NCI-H2107 treated with DMSO at 0.1 percent for 48 hours (cell line): ENCODE measurements around the gene MRAS.
"Not testable (repeated sequence)": the region's sequence is repeated elsewhere in the genome, so short reads cannot be mapped to it uniquely, and the experiment has no call there.

Experiments
- DNase-seq: peaks from one replicate; lab custom pipeline; 2025; ENCODE audit not compliant: unreplicated experiment; lab: John Stamatoyannopoulos, UW

The MRAS gene

DNA sequence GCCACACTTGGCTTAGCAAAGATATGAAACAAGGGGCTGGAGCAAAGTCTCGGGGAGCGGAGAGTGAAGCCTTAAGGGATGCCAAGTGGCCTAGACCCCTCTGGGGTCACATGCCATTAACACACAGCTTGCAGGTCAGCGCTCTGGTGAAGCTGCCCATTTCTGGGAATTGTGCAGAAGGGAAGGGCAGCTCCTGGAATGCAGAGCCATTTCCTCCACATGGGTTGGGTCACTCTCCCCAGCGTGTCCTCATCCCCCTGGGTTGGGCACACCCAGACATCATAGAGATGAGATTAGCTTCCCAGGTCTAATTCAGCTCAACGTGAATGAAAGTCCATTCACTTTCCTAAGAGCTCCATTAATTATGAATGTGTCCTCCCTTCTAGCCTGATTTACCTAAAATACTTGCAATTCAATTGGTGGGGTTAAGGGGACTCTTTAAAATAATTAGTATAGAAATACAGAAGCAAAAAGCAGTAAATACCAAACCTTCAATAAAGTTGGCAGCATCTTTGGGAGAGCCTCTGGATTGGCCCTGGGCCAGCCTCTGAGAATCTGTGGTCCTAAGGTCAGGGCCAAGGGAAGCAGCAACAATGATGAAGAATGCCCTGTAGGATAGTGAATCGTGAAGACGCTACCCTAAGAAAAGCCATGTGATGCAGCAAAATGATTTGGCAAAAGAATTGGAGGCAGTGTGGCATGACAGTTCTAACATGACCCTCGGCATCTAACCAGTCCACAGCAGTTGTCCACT lies 17.8 kb downstream of the MRAS start:
- DNase-seq = no peak

DNA sequence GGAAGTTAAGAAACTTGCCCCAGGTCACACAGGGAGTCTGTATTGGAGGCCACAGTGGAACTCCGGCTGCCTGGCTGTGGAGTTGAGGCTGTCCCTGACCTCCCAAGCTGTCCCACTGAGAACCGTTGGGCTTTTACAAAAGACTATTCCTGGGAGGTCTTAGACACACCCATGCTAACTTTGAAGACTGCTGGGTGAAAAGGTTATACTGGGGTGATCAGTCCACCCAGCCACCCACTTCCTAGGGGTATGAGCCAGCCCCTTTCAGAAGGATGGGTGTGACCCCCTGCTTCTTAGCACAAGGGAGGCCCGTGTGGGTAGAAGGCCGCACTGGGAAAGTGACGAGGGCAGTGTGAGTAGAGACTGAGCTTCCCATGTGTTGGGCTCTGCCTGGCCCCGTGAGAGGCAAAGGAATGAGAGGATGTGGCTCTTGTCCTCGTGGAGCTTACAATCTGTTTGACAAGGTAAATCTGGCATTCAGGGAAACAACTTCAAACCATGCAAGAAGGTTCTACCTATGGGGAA lies 19.0 kb downstream of the MRAS start:
- DNase-seq = no peak

DNA sequence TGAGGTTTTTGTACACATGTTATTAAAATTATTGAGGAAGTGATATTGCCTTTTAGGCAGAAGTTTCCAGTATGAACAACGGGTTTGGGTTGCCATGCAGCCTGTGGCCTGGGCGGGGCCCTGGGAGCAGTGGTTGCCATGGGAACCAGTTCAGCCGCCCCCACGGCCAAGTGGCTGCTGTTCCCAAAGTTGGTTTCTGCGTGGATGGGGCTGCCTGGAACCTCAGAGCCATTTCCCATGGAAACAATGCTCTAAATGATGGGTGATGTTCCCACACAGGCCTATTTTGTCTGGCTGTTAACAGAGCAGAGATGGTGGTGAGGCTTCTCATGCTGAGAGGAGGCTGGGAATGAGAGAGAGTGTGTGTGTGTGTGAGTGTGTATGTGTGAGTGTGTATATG lies 19.5 kb downstream of the MRAS start:
- no peak for DNase-seq

DNA sequence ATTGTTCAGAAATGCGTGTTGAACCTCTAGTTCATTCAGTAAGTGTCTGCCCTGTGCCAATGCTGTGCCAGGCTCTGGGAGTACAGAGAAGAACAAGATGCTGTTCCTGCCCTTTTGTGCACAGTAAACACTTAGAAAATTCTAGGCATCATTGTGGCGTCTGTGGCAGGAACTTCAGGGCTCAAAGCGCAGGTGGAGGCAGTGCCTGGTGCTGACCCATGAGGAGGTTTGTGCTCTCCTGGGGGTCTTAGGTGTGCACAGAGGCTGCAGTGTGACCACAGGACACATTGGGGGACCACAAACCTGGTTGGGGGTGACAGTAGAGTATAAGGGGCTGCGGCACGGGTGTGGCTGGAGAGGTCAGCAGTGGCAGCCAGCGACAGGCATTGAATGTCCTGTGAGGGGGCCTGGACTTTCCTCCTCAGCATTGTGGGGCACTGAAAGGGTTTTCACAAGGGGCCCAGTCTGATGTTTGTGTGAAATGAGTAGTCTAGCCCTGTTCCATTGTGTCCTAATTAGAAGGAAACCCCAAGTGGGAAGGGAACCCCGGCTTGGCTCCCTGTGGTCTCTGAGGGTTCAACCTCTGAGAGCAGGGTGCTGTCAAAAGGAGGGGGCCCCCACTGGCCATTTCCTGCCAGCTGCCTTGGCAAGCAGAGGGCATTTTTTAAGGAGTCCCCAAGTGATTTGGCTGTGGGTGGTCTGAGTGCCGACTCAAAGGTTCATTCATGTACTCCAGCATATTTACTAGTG lies 20.9 kb downstream of the MRAS start:
- no peak for DNase-seq

DNA sequence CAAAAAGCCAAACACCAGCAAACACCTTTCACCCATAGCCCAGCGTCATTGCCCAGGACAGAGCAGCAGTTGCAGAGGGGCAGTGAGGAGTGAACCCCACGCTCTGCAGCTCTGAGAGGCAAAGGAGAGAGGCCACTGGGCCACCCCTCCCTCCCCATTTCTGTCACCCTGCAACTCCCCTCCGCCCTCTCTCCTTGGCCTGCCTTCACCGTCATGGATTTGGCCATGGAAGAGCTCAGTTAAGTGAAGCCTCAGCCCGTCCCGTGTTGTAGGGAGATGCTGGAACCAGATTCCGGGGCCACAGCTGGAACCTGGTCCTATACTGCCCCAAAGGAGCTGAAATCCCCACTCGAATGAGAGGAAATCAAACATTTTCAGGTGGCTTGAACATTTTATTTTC lies 21.9 kb downstream of the MRAS start:
- no peak for DNase-seq

DNA sequence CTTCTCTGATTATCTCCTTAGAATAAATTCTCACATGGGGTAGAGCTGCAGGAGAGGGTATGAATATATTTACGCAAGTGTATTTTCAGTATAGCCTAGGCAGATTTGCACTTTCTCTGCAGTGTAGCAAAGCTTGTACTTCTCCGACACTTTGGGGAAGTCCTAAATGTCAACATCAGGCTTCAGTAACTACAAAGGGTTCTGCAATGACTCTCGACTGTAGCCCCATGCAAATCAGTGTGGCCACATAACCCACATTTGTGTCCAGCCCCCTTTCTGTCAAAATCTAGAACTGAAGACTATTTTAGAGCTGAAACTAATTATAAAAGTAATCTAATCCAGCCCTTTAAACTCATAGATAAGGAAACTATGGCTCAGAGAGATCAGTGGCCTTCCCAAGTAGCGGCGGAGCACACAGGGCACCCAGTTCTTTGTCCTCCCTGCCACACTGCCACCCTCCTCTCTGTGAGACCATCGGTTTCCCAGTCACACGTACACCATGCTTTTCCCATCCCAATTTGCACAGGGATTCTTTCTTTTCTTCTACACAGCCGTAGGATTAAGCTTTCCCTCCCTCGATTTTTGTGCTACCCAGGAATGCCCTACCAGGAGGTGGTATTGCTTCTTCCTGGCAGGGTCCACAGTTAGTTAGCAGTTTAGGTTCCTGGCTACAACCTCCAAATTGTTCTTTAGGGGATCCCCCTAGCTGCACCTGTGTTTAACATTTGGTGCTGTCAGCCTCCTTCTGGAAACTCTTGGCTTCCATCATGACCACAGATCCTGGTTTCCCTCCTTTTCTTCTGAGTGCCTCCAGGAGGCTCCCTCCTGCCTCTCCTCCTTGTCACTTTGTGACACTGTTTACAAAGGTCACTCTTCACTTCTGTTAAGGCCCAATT lies 22.9 kb downstream of the MRAS start:
- DNase-seq = no peak

DNA sequence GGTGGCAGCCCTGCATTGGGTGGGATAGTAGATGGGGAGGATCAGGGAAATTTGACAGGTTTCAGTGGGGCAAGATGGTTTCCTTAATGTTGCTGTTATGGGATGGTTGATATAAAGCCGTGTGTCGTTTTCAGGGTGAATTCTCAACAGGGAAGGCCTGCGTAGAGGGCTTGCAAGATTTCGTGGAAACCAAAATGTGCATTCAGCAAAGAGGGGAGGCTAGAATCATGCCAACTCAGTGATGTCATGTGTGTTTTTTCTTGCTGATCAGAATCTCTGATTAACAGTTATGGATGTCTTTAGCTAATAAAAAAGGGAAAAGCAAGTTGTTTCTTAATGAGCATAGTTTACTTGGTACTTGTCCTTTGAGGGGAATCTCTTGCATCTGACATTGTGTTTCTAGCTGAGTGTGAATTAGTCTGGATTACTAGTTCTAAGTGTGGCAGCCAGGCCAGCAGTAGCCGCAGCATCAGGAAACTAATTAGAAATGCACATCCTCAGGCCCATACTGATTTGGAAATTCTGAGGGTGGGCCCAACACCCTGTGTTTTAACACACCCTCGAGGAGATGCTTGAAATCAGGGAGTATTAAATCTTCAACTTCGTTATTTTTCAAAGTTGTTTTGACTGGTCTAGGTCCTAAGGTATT lies 24.8 kb downstream of the MRAS start:
- DNase-seq = no peak

DNA sequence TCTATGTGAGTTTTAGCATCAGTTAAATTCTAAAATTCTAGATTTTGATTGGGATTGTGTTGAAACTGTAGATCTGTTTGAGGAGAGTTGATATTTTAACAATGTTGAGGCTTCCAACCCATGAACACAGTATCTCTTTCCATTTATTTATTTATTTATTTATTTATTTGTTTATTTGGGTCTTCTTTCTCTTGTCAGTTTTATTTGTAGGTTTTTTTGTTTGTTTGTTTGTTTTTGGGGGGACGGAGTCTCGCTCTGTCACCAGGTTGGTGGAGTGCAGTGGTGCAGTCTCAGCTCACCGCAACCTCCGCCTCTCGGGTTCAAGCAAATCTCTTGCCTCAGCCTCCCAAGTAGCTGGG lies 25.3 kb downstream of the MRAS start:
- no peak for DNase-seq

DNA sequence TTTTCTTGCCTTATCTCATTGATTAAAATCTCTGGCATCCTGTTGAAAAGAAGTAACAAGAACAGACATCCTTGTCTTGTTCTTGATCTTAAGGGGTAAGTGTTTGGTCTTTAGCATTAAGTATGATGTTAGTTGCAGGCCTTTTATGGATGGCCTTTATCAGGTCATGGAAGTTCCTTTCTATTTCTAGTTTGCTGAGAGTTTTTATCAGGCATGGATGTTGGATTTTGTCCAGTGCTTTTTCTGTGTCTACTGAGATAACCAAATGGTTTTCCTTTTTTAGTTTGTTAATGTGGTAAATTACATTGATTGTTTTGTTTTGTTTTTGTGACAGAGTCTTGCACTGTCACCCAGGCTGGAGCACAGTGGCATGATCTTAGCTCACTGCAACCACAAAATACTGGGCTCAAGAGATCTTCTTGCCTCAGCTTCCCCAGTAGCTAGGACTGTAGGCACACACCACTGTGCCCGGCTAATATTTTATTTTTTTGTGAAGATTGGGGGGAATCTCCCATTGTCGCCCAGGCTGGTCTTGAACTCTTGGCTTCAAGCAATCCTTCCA lies 26.3 kb downstream of the MRAS start:
- DNase-seq = no peak

DNA sequence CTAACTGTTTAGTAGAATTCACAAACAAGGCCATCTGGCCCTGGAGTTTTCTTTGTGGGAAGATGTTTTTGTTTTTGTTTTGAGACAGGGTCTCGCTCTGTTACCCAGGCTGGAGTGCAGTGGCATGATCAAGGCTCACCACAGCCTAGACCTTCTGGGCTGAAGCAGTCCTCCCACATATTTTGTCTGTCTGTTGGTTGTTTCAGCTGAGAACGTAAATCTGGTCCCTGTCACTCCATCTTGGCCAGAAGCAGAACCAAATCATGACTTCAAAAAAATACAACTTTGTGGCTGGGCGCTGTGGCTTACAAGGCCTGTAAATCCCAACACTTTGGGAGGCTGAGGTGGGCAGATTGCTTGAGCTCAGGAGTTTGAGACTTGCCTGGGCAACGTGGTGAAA lies 27.1 kb downstream of the MRAS start:
- DNase-seq = no peak

DNA sequence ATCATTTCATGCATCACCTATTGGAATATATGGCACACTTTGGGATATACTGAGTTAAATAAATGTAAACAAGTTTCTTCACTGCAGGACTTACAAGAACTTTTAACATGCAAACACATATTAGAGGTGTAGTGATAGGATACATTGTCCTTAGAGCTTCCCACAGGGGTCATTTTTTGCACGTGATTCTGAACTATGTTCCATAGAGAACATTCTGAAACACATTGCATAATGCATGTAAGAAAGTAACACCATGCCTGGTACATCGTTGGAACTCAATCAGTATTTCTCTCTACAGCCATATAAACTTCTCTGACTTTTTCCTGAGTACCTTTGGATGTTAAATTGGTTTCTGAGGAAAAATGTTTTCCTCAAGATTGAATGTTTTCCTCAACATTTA lies 28.3 kb downstream of the MRAS start:
- DNase-seq = no peak

DNA sequence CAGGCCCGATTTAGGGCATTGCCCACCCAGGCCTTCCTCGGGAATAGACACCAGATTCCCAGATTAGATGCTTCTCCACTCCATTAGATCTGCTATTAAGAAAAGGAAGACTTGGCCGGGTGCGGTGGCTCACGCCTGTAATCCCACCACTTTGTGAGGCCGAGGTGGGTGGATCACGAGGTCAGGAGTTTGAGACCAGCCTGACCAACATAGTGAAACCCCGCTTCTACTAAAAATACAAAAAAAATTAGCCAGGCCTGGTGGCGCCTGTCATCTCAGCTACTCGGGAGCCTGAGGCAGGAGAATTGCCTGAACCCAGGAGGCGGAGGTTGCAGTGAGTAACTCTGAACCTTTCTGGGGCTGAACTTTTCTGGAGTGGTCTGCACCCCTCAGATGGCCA lies 28.8 kb downstream of the MRAS start:
- not testable (repeated sequence) for DNase-seq

DNA sequence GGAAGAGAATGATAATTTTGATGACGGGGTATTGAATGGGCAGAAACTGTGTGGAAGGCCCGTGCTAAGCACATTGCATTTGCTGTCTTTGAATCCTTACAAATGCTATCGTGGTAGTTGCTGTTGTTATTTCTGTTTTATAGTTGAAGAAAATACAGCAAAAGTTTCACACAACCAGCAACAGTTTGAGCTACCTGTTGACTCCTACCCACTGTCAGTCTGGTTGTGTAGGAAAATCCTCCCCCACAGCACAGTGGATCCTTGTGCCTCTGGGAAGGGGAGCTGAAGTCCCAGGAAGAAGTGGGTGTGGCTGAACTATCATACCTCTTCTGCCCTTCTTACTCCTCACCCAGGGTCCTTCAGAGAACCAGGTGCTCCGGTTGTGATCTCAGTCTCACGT lies 29.4 kb downstream of the MRAS start:
- DNase-seq = no peak

DNA sequence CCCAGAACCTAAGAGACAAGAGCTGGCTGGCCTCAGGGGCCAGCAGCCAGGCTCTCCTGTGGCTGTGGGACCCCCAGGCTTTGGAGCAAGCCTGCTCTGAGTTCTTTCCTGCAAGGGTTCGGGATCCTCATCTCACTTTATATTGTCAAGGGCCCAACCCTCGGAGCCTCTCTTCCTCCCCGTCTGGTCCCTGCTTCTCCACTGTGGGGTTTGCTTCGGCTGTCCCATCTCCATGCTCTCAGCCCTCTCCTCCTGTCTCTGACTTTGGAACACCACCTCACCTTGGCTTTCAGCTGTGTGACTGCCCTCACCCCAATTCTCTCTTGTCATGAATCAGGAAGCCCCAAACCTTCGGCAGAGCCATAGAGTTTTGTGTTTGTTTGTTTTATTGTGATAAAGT lies 30.0 kb downstream of the MRAS start:
- DNase-seq = no peak

DNA sequence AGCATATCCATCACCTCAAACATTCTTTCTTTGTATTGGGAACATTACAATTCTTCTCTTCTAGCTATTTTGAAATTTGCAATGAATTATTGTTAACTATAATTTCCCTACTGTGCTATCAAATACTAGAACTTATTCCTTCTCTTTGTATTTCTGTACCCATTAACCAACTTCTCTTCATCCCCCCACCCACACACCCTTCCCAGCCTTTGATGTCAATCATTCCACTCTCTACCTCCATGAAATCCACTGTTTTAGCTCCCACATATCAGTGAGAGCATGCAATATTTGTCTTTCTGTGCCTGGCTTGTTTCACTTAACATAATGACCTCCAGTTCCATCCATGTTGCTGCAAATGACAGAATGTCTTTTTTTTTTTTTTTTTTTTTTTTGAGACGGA lies 30.6 kb downstream of the MRAS start:
- no peak for DNase-seq

DNA sequence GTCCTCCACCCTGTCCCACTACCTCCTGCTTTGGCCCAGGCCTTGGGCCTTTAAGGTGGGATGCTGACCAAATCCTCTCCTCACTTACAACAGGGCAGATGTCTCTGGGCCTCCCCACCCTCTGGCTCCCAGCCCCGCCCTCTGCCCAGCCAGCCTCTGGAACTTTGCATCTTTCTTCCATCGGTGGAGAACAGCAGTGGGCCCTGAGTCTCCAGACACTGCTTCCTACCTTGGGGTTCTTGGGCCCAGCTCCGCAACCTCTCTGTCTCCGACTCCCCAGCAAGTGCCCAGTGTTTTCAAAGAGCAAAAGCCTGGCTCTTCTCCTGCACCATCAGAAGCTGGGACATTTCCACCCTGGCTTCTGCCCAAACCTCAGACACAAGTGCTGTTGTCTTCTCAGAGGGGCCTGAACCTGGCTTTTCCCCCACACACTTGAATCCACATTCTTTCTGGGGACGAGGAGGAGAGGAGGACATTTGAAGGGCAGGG lies 33.1 kb downstream of the MRAS start:
- DNase-seq = no peak

DNA sequence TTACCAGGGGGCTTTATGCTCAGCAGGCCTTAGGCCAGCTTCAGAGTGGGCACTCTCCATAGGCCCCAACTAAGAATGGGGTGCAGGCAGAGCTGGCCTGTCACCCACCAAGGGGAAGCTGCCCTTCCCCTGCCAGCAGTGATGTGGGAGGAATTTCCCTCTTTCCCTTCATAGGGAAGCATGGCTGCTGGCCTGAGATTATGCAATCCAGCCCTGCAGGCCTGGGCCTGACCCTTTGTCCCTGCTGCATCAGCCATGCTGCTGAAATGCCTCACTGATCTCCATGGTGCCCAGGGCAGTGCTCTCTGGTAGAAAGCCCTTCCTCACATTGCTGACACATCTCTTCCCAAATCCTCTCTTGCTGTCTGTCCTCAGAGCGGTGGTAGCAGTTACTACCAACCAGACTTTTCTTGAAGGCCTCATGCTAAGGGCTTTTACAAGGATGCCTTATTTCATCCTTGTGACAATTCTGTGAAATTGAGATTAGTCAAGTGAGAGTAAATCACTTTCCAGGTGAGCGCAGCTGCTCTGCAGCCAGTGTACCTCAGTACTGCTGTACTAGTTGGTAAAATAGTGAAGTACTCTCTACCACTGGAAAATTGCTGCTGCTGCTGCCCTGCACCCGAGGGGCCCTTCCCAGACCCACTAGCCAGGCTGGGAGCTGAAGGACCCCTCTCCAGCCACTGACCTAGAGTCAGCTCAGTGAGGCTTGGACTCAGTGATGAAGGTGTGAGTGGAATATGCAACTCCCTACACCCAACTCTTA lies 33.8 kb downstream of the MRAS start:
- DNase-seq = no peak

DNA sequence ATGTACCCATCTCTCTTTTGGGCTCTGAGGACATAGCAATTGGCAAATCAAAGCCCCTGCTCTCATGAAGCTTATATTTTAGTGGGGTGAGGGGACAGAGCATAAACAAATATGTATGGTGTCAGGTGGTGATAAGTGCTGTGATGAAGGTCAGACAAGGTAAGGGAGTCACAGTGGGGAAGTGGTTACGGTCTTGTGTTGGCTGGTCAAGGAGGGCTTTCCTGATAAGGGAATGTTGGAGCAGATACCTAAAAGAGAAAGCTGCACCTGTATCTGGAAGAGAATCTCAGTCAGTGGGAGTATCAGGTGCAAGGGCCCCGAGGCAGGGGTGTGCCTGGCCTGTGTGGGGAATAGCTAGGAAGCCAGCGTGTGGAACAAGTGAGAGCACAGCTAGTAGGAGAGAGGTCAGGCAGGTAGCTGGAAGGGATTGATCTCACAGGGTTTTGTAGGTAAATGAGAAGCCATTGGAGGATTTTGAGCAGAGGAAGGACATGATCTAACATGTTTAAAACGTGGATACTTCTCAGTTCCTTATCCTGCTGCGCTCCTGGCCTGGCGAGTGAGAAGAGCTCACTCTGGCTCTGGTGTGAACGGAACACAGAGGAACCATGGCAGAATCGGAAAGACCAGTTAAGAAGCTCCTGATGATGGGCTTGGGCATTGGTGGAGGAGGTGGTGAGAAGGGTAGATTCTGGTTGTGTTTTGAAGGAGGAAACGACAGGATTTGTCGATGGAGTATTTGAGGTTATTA lies 35.5 kb downstream of the MRAS start:
- DNase-seq = no peak

DNA sequence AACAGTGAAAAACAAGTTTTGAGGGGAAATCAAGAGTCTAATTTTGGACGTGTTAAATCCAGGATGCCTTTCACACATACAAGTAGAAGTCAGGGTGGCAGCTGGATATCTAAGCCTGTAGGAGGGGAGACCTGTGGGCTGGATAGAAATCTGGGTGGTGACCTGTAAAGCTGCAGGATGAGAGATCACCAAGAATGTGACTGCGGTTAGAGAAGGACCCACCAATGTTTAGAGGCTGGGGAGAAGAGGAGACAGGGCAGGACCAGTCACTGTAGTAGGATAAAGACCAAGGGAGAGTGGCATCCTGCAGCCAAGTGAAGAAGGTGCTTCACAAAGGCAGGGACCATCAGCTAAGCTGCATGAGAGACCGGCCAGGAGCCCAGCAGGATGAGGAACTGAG lies 36.2 kb downstream of the MRAS start:
- no peak for DNase-seq
